ENCODE results near the gene NCLN. TPM values are rescaled to one million over a fixed set of nuclear protein-coding genes. Genes with fewer than 3 reads are reported as not detected.

NCLN gene
- total RNA-seq, 4 donors from 2014 or later = 27.1 to 83.4 (median 38.2) TPM

- Histone ChIP-seq H3K9me3 (peaks cover 0 to 11% (median 0%) of the 10 kb centered on the region in 4 donors), H3K36me3 (no peaks in the 10 kb centered on the region), H3K27ac (no peak overlapping the region), H3K4me3 (no peak overlapping the region), H3K4me1 (peaks cover 0 to 9% (median 2%) of the 10 kb centered on the region in 4 donors), H3K27me3 (no peaks in the 10 kb centered on the region)
- TF ChIP-seq, protein P1, sequence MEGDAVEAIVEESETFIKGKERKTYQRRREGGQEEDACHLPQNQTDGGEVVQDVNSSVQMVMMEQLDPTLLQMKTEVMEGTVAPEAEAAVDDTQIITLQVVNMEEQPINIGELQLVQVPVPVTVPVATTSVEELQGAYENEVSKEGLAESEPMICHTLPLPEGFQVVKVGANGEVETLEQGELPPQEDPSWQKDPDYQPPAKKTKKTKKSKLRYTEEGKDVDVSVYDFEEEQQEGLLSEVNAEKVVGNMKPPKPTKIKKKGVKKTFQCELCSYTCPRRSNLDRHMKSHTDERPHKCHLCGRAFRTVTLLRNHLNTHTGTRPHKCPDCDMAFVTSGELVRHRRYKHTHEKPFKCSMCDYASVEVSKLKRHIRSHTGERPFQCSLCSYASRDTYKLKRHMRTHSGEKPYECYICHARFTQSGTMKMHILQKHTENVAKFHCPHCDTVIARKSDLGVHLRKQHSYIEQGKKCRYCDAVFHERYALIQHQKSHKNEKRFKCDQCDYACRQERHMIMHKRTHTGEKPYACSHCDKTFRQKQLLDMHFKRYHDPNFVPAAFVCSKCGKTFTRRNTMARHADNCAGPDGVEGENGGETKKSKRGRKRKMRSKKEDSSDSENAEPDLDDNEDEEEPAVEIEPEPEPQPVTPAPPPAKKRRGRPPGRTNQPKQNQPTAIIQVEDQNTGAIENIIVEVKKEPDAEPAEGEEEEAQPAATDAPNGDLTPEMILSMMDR (IDR thresholded peaks at IDR 0.05) = no peak
- TF ChIP-seq POLR2A (IDR thresholded peaks at IDR 0.05) (no peak), EP300 (IDR thresholded peaks at IDR 0.05) (no peak)
- WGBS, 2 donors = 76 to 79% methylated on average over 15 of the region's 15 CpGs
- DNase-seq (ENCODE audit: low spot score in 2 of 2) = no peak
Observed at GRCh38 chr19:3138268-3138667, 47.5 kb upstream of the NCLN start.

DNA sequence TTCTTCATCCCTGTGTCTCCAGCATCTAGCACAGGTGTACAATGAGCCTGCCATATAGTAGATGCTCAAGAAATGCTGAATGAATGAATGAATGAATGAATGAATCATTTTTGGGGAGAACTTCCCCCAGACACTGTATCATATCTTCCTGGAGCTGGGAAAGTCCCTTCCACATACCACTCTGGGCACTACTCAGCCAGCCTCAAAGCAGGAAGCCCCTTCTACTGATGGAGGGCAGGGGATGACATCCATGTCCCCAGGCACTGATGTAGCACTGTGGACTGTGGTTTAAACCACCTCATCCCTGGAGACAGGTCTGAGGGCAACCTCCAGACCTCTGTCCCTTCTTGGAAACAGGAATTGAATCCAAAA, 45.1 kb upstream of the NCLN start:
- H3K27me3 ChIP-seq = no peaks in the 10 kb centered on the region
- H3K4me1 ChIP-seq = peaks cover 0 to 9% (median 2%) of the 10 kb centered on the region in 4 donors
- TF ChIP-seq POLR2A (IDR thresholded peaks at IDR 0.05) = no peak
- TF ChIP-seq, protein P1 (IDR thresholded peaks at IDR 0.05) = no peak
- TF ChIP-seq EP300 (IDR thresholded peaks at IDR 0.05) = no peak
- DNase-seq (ENCODE audit: low spot score in 2 of 2) = no peak
- no peaks in the 10 kb centered on the region for H3K36me3 ChIP-seq
- H3K4me3 ChIP-seq = no peak overlapping the region
- H3K27ac ChIP-seq = peak overlapping the region in 1 of 4 donors; percentile 82
- H3K9me3 ChIP-seq = peaks cover 0 to 11% (median 0%) of the 10 kb centered on the region in 4 donors

DNA sequence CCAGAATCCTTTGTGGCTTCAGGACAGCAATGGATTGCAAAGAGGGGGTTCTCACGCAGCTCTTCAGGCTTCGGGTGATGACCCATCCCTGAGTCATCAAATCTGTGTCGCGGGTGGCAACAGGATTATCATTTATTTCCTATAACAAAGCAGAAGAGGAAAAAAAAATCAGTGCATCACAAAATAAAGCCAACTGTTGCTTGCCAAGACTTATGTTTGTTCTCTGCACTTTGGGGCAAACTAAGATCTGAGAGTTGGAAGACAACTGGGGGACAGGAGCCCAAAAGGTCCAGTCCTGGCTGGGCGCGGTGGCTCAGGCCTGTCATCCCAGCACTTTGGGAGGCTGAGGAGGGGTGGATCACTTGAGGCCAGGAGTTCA, 43.4 kb upstream of the NCLN start:
- no peak for DNase-seq (ENCODE audit: low spot score in 2 of 2)
- 53 to 57% methylated on average over 6 of the region's 6 CpGs for WGBS, 2 donors
- TF ChIP-seq POLR2A (IDR thresholded peaks at IDR 0.05) (no peak), EP300 (IDR thresholded peaks at IDR 0.05) (no peak)
- TF ChIP-seq, protein P1 (IDR thresholded peaks at IDR 0.05) = no peak

GRCh38 chr19:3142781-3143337, 42.9 kb upstream of the NCLN start:
- H3K36me3 ChIP-seq = no peaks in the 10 kb centered on the region
- peaks cover 0 to 11% (median 0%) of the 10 kb centered on the region in 4 donors for H3K9me3 ChIP-seq
- peaks cover 0 to 9% (median 2%) of the 10 kb centered on the region in 4 donors for H3K4me1 ChIP-seq
- TF ChIP-seq, protein P1 (IDR thresholded peaks at IDR 0.05) = no peak
- TF ChIP-seq POLR2A (IDR thresholded peaks at IDR 0.05) = no peak
- no peak for TF ChIP-seq EP300 (IDR thresholded peaks at IDR 0.05)
- 56 to 68% methylated on average over 11 of the region's 11 CpGs for WGBS, 2 donors
- DNase-seq (ENCODE audit: low spot score in 2 of 2) = no peak
- H3K27me3 ChIP-seq = no peaks in the 10 kb centered on the region
- H3K27ac ChIP-seq = peak overlapping the region in 3 of 4 donors; percentile 53 to 62 (median 60)
- no peak overlapping the region for H3K4me3 ChIP-seq

More for the DNA sequence above, 43.4 kb upstream of the NCLN start:
- H3K27ac ChIP-seq = peak overlapping the region in 3 of 4 donors; percentile 60 to 67 (median 62)
- no peak overlapping the region for H3K4me3 ChIP-seq
- peaks cover 0 to 11% (median 0%) of the 10 kb centered on the region in 4 donors for H3K9me3 ChIP-seq
- peaks cover 0 to 9% (median 2%) of the 10 kb centered on the region in 4 donors for H3K4me1 ChIP-seq
- H3K27me3 ChIP-seq = no peaks in the 10 kb centered on the region
- no peaks in the 10 kb centered on the region for H3K36me3 ChIP-seq

GRCh38 chr19:3145909-3146676, 39.6 kb upstream of the NCLN start:
- Histone ChIP-seq H3K4me3 (no peak overlapping the region), H3K36me3 (no peaks in the 10 kb centered on the region), H3K27me3 (peaks cover 0 to 19% of the 10 kb centered on the region in 2 donors), H3K4me1 (peaks cover 0 to 9% (median 2%) of the 10 kb centered on the region in 4 donors), H3K9me3 (no peaks in the 10 kb centered on the region), H3K27ac (no peak overlapping the region)
- DNase-seq (ENCODE audit: low spot score in 2 of 2) = no peak
- 61 to 67% methylated on average over 20 of the region's 20 CpGs for WGBS, 2 donors
- TF ChIP-seq EP300 (IDR thresholded peaks at IDR 0.05) (no peak), POLR2A (IDR thresholded peaks at IDR 0.05) (no peak)
- TF ChIP-seq, protein P1 (IDR thresholded peaks at IDR 0.05) = no peak
